ENCODE results near the gene PRDM1.

The PRDM1 gene

DNA sequence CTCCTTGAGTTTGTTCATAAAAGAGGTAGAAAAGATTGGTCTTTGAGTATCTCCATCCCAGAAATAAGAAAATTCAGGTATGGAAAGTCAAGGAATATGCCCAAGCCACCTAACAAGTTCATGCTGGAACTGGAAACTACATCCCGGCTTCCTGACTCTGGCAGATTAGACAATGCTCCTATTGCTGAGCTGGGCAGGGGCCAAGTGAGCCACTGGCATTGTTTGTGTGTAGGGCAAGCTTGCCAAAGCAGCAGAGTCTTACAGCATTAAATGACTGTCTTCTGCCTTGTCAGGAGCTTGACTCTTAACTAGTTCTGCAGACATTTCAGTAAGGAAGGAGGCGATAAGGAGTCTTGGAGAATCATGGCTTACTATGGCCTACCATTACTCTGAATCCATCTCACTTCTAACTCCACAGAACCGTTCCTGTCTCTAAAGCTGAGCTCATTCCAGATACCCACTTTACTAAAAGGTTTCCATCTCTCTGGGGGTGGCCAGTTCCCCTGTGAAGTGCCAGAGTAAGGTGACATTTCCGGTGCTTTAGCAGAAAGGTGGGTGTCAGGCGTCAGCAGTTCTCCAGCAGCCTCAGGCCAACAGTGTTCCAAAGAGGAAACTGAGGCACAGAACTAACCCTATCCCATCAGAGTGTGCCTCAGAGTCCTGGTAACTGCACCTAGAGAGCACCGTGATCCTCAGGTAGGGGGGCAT is 30.1 kb downstream of the PRDM1 start:
- DNase-seq: no peak
- Histone ChIP-seq H3K4me3 (ENCODE audit: low read depth, low read length) (no peak overlapping the region), H3K4me1 (peaks cover 20% of the 10 kb centered on the region), H3K27me3 (no peaks in the 10 kb centered on the region), H3K9me3 (no peaks in the 10 kb centered on the region), H3K36me3 (no peaks in the 10 kb centered on the region)
- TF ChIP-seq, protein P1, sequence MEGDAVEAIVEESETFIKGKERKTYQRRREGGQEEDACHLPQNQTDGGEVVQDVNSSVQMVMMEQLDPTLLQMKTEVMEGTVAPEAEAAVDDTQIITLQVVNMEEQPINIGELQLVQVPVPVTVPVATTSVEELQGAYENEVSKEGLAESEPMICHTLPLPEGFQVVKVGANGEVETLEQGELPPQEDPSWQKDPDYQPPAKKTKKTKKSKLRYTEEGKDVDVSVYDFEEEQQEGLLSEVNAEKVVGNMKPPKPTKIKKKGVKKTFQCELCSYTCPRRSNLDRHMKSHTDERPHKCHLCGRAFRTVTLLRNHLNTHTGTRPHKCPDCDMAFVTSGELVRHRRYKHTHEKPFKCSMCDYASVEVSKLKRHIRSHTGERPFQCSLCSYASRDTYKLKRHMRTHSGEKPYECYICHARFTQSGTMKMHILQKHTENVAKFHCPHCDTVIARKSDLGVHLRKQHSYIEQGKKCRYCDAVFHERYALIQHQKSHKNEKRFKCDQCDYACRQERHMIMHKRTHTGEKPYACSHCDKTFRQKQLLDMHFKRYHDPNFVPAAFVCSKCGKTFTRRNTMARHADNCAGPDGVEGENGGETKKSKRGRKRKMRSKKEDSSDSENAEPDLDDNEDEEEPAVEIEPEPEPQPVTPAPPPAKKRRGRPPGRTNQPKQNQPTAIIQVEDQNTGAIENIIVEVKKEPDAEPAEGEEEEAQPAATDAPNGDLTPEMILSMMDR (IDR thresholded peaks at IDR 0.05; ENCODE audit: low read depth, low read length): no peak

DNA sequence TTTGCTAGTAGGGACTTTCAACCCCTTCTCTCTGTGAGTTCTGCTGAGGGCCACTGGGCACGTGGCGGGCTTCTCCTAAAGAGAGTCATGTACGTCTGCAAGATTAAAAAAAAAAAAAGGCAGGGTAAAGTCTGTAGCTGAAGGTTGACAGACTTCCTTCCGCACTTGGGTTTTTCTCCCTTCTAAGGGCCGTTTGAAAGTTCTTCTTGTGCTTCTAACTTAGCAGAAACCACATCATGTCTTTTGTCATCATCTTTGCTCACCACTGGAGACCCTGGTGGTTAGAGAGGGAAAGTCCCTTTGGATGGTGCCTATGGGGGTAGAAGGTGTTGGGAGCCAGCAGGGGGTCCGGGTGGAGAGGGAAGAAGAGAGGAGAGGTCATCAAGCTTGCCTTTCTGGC is 31.4 kb downstream of the PRDM1 start:
- peaks cover 10% of the 10 kb centered on the region for H3K4me1 ChIP-seq
- no peak overlapping the region for H3K4me3 ChIP-seq (ENCODE audit: low read depth, low read length)
- no peaks in the 10 kb centered on the region for H3K27me3 ChIP-seq
- TF ChIP-seq, protein P1 (IDR thresholded peaks at IDR 0.05; ENCODE audit: low read depth, low read length): no peak
- H3K9me3 ChIP-seq: no peaks in the 10 kb centered on the region
- H3K36me3 ChIP-seq: no peaks in the 10 kb centered on the region
- DNase-seq: no peak

DNA sequence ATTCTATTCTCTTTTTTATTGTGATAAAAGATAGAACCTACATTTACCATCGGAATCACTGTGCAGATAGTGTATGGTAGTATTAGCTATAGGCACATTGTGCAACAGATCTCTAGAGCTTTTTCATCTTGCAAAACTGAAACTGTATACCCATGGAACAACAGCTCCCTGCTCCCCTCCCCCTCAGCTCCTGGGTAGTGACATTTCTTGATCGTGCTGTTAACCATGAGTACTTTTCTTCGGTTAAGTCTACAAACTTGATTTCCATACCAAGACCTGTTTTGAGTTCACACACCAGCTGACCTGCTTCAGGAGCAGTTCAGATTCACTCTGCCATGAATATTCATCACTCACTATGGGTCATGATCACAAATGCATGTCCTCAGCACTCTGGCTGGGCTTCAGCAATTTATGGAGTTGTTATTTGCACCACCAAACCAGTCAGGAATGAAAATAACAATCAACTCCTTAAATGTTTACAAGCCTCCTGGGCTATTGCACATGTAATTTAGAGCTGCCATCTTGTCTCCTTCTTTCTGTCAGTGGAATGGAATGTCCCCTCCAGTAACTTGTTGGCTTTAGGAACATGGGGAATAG is 32.8 kb downstream of the PRDM1 start:
- no peak overlapping the region for H3K4me3 ChIP-seq (ENCODE audit: low read depth, low read length)
- H3K36me3 ChIP-seq: no peaks in the 10 kb centered on the region
- no peaks in the 10 kb centered on the region for H3K9me3 ChIP-seq
- DNase-seq: no peak
- H3K27me3 ChIP-seq: no peaks in the 10 kb centered on the region
- TF ChIP-seq, protein P1 (IDR thresholded peaks at IDR 0.05; ENCODE audit: low read depth, low read length): no peak
- no peaks in the 10 kb centered on the region for H3K4me1 ChIP-seq

DNA sequence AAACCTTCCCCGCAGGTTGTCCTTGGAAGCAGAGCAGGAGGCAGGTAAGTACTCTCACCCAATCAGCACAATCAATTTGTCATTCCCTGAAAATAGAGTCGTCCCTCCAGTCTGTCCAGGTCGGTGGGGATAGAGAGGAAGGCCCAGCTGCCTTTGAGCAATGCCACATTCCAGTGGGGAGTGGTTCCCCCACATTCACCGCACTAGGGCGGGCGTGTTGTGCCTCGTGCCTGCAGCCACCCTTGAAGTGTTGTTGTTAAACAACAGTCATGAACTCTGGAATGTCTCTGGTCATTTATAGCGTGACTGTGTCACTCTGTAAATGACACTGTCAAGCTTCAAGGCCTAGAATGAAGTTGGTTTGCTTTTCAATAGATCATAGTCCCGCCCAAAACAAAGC is 33.4 kb downstream of the PRDM1 start:
- no peaks in the 10 kb centered on the region for H3K9me3 ChIP-seq
- no peak overlapping the region for H3K4me3 ChIP-seq (ENCODE audit: low read depth, low read length)
- TF ChIP-seq, protein P1 (IDR thresholded peaks at IDR 0.05; ENCODE audit: low read depth, low read length): no peak
- no peaks in the 10 kb centered on the region for H3K4me1 ChIP-seq
- H3K27me3 ChIP-seq: no peaks in the 10 kb centered on the region
- no peaks in the 10 kb centered on the region for H3K36me3 ChIP-seq
- DNase-seq: no peak

DNA sequence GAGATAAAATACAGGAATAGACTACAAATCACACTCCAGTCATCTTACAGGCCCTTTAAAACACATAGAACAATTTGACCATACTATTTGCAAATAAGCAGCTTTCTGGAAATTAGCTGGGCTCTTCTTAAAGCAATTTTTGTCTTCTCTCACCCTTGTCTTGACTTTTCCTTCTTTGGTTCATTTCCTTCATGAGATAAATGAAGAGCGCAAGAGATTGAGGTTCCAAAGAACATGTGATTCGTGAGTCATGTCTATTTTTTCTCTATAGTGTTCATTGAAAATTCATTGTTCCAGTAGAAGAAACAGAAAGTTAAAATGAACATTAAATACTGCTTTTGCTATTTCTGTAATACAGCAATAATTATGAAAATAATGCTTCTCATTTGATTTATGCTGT is 33.9 kb downstream of the PRDM1 start:
- Histone ChIP-seq H3K36me3 (no peaks in the 10 kb centered on the region), H3K9me3 (no peaks in the 10 kb centered on the region), H3K4me3 (ENCODE audit: low read depth, low read length) (no peak overlapping the region), H3K27me3 (no peaks in the 10 kb centered on the region), H3K4me1 (no peaks in the 10 kb centered on the region)
- DNase-seq: no peak
- TF ChIP-seq, protein P1 (IDR thresholded peaks at IDR 0.05; ENCODE audit: low read depth, low read length): no peak

DNA sequence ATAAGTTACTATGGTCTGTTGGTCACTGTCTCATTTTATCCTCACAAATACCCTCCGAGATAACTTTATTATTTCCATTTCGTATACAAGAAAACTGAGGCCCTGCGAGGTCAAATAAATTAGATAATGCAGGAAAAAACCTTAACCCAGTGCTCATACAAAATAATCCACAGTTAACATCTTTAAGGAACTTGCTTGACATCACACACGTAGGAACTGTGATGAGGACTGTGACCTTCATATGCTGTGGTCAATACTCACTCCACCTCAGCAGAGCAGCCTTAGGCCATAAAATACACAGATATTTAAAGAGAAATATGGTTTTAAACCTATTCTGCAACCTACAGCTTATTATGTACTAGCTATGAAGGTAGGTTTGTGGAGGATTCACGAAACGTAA is 34.3 kb downstream of the PRDM1 start:
- no peaks in the 10 kb centered on the region for H3K4me1 ChIP-seq

More for the DNA sequence above, 34.3 kb downstream of the PRDM1 start:
- TF ChIP-seq, protein P1 (IDR thresholded peaks at IDR 0.05; ENCODE audit: low read depth, low read length): no peak
- Histone ChIP-seq H3K36me3 (no peaks in the 10 kb centered on the region), H3K27me3 (no peaks in the 10 kb centered on the region), H3K9me3 (no peaks in the 10 kb centered on the region), H3K4me3 (ENCODE audit: low read depth, low read length) (no peak overlapping the region)
- DNase-seq: no peak

Data from BE2C (cell line).